Measurements from ENCODE around the gene ZBTB11.
"Not testable (repeated sequence)": the region's sequence is repeated elsewhere in the genome, so short reads cannot be mapped to it uniquely, and the experiment has no call there.

ZBTB11 gene

DNA sequence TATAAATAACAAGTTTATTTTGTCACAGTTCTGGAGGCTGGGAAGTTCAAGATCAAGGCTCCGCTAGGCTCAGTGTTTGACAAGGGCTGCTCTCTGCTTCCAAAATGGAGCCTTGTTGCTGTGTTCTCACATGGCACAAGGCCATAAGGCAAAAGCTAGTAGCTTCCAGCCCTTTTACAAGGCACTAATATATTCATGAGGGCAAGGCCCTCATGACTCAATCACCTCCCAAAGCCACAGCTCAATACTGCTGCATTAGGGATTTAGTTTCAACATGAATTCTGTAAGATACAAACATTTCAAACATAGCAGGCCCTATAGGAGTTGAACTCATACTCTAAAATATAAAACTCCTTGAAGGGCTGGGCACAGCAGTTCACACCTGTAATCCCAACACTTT, 30.2 kb downstream of the ZBTB11 start:
- in situ Hi-C loops (cut with HindIII; ENCODE audit: low sequenced_read_pairs), result no loop called here

- in situ Hi-C loops (cut with HindIII; ENCODE audit: low sequenced_read_pairs), result no loop called here
These were observed 32.9 kb downstream of the ZBTB11 start for GRCh38 chr3:101643861-101644613.

- in situ Hi-C loops (cut with HindIII; ENCODE audit: low sequenced_read_pairs), result no loop called here
These were observed 33.7 kb downstream of the ZBTB11 start for GRCh38 chr3:101643009-101643844.

- in situ Hi-C loops (cut with HindIII; ENCODE audit: low sequenced_read_pairs), result no loop called here
These were observed 34.5 kb downstream of the ZBTB11 start for GRCh38 chr3:101642441-101642840.

- in situ Hi-C loops (cut with HindIII; ENCODE audit: low sequenced_read_pairs), result not testable (repeated sequence)
These were observed 35.4 kb downstream of the ZBTB11 start for GRCh38 chr3:101641397-101642115.

GRCh38 chr3:101640256-101640655, 36.7 kb downstream of the ZBTB11 start:
- in situ Hi-C loops (cut with HindIII; ENCODE audit: low sequenced_read_pairs), result no loop called here

GRCh38 chr3:101639280-101639963, 37.5 kb downstream of the ZBTB11 start:
- in situ Hi-C loops (cut with HindIII; ENCODE audit: low sequenced_read_pairs), result no loop called here

DNA sequence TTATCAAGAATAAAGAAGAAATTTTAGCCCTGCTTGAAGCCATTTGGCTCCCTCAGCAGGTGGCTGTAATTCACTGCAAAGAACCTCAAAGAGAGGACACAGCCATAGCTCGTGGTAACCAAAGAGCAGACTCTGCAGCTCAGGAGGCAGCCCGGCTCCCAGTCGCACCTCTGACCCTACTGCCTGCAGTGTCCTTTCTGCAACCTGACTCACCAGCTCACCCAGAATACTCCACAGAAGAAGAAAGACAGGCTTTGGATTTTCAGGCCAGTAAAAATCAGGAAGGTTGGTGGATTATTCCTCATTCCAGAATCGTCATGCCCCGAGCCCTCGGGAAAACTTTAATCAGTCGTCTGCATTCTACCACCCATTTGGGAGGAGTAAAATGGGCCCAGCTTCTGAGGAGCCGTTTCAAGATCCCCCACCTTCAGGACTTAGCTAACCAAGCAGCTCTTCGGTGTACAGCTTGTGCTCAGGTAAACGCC, 38.6 kb downstream of the ZBTB11 start:
- in situ Hi-C loops (cut with HindIII; ENCODE audit: low sequenced_read_pairs), result no loop called here

DNA sequence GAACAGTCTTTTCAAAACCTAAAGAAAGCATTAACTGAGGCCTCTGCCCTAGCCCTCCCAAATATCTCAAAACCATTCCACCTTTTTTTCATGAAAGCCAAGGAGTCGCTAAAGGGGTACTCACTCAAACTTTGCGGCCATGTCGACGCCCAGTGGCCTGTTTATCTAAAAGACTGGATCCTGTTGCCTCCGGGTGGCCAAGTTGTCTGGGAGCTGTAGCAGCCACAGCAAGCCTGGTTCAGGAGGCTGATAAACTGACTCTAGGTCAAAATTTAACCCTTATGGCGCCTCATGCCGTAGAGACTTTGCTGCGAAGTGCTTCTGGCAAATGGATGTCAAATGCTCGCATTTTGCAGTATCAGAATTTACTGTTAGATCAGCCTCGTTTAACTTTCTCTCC, 39.5 kb downstream of the ZBTB11 start:
- in situ Hi-C loops (cut with HindIII; ENCODE audit: low sequenced_read_pairs), result no loop called here

- in situ Hi-C loops (cut with HindIII; ENCODE audit: low sequenced_read_pairs), result no loop called here
These were observed 40.8 kb downstream of the ZBTB11 start for GRCh38 chr3:101635954-101636798.

DNA sequence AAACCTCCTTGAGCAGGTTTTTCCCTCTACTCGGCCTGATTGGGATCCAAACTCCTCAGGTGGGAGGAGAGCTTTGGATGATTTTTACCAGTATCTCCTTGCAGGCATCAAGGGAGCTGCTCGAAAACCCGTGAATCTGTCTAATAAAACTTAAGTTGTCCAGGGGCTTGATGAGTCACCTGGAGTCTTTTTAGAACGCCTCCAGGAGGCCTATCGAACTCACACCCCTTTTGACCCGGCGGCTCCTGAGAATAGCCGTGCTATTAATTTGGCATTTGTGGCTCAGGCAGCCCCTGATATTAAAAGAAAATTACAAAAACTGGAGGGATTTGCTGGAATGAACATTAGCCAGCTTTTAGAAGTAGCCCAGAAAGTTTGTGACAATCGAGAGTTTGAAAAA, 41.6 kb downstream of the ZBTB11 start:
- in situ Hi-C loops (cut with HindIII; ENCODE audit: low sequenced_read_pairs), result no loop called here

GRCh38 chr3:101634591-101635196, 42.2 kb downstream of the ZBTB11 start:
- in situ Hi-C loops (cut with HindIII; ENCODE audit: low sequenced_read_pairs), result no loop called here

GRCh38 chr3:101633186-101633585, 43.7 kb downstream of the ZBTB11 start:
- in situ Hi-C loops (cut with HindIII; ENCODE audit: low sequenced_read_pairs), result no loop called here

GRCh38 chr3:101632586-101632985, 44.3 kb downstream of the ZBTB11 start:
- in situ Hi-C loops (cut with HindIII; ENCODE audit: low sequenced_read_pairs), result no loop called here

DNA sequence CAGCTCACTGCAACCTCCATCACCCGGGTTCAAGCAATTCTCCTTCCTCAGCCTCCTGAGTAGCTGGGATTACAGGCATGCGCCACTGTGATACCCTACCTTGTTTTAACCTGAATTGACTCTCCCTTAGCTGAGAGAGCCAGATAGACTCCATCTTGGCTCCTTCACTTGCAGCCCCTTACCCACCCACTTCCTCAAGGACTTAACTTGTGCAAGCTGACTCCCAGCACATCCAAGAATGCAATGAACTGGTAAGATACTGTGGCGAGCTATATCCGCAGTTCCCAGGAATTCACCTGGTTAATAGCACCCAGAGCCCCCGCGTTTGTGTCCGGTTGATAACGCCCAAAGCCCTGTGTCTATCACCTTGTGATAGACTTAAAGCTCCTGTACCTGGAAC, 45.0 kb downstream of the ZBTB11 start:
- in situ Hi-C loops (cut with HindIII; ENCODE audit: low sequenced_read_pairs), result not testable (repeated sequence)

DNA sequence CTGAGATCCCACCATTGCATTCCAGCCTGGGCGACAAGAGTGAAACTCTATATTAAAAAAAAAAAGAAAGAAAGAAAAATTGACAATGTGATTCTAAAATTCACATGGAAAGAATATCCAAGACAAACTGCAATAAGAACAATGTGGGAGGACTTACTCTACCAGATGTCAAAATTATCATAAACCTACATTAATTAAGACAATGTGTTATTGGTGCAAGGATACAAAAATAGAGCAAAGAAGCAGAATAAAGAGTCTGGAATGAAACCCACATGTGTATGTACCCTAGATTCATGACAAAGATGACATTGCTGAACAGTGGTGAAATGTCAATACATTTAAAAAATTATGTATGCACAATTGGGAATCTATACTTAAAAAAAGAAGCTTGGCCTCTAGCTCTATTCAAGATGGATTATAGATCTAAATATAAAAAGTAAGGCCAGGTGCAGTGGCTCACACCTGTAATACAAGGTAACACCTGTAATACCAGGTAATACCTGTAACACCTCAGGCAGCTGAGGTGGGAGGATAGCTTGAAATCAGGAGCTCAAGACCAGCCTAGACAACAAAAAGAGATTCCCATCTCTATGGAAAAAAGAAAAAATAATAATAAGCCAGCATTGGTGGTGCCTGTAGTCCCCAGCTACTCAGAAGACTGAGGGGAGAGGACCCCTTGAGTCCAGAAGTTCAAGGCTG, 45.7 kb downstream of the ZBTB11 start:
- in situ Hi-C loops (cut with HindIII; ENCODE audit: low sequenced_read_pairs), result no loop called here

GRCh38 chr3:101629219-101629618, 47.7 kb downstream of the ZBTB11 start:
- in situ Hi-C loops (cut with HindIII; ENCODE audit: low sequenced_read_pairs), result no loop called here

DNA sequence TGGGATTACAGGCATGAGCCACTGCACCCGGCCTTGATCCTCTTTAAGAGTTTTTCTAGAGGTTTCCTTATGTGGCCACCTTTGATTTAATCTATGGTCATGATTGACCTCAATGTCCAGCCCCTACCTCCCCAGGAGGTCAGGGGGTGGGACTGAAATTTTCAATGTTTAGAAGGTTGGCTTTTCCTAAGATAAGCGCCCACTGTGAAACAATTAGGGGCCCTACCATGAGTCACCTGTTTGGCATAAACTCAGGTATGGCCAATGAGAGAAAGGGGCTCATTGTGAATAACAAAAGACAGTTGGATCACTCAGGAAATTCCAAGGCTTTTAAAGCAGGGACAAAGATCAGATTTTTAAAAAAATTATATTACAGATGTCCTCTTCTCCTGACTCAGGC, 51.1 kb downstream of the ZBTB11 start:
- in situ Hi-C loops (cut with HindIII; ENCODE audit: low sequenced_read_pairs), result no loop called here

- in situ Hi-C loops (cut with HindIII; ENCODE audit: low sequenced_read_pairs), result no loop called here
These were observed 52.1 kb downstream of the ZBTB11 start for GRCh38 chr3:101624857-101625256.
